ENCODE data around the gene OR6F1. TPM values are rescaled to one million over a fixed set of nuclear protein-coding genes. Genes with fewer than 3 reads are reported as not detected.

Gene OR6F1
- total RNA-seq, 1 donor from 2014 or later: not detected

Other genes with a start within 250 kb of the OR6F1 start
- gene OR2C3, start 180.2 kb downstream of the OR6F1 start, total RNA-seq: not detected in 2 replicates
- not detected in 2 replicates for gene GCSAML, start 167.5 kb downstream of the OR6F1 start, total RNA-seq
- not detected in 2 replicates for gene OR2G2, start 128.3 kb downstream of the OR6F1 start, total RNA-seq
- gene OR2G3, start 111.1 kb downstream of the OR6F1 start, total RNA-seq: not detected in 2 replicates
- not detected in 2 replicates for gene OR13G1, start 36.9 kb downstream of the OR6F1 start, total RNA-seq
- not detected in 2 replicates for gene OR14K1, start 22.0 kb upstream of the OR6F1 start, total RNA-seq
- not detected in 2 replicates for gene OR14A2, start 31.5 kb upstream of the OR6F1 start, total RNA-seq
- gene OR1C1, start 43.9 kb upstream of the OR6F1 start, total RNA-seq: not detected in 2 replicates
- gene OR14A16, start 107.5 kb upstream of the OR6F1 start, total RNA-seq: not detected in 2 replicates
- not detected in 2 replicates for gene OR11L1, start 125.2 kb upstream of the OR6F1 start, total RNA-seq
- 0.11 and 0.66 TPM in 2 replicates for gene TRIM58, start 140.5 kb upstream of the OR6F1 start, total RNA-seq
- gene OR2W3, start 178.9 kb upstream of the OR6F1 start, total RNA-seq: 0.53 TPM in 1 of 2 replicates, not detected in the other
- gene OR2T8, start 203.6 kb upstream of the OR6F1 start, total RNA-seq: not detected in 2 replicates
- gene OR2AJ1, start 208.2 kb upstream of the OR6F1 start, total RNA-seq: not detected in 2 replicates
- not detected in 2 replicates for gene OR2L8, start 232.2 kb upstream of the OR6F1 start, total RNA-seq
- not detected in 2 replicates for gene OR2AK2, start 248.6 kb upstream of the OR6F1 start, total RNA-seq